H9 (cell line): ENCODE data around the gene ARPC4. TPM values are rescaled to one million over a fixed set of nuclear protein-coding genes. Genes with fewer than 3 reads are reported as not detected.

Source experiments
- DNase-seq: peaks from one replicate; pipeline ENCODE4 v3.0.0-alpha.2; 2017
- H2AFZ ChIP-seq: one replicate; pipeline ENCODE4 v1.6.1; 2013; ENCODE audit warnings: mild to moderate bottlenecking, low read length, control low read depth, moderate library complexity
- H2AK5ac ChIP-seq: 2 replicates; pipeline ENCODE4 v1.6.1; 2013; ENCODE audit warnings: low read length, control low read depth, mixed read lengths; ENCODE audit not compliant: insufficient read length
- H2BK120ac ChIP-seq: one replicate; pipeline ENCODE4 v1.6.1; 2013; ENCODE audit warnings: low read depth, mild to moderate bottlenecking, low read length, control low read depth, inconsistent platforms; ENCODE audit not compliant: poor library complexity, severe bottlenecking
- H2BK12ac ChIP-seq: 2 replicates; pipeline ENCODE4 v1.6.1; 2013; ENCODE audit warnings: low read length, control low read depth, mixed read lengths, low read depth; ENCODE audit not compliant: insufficient read length
- H2BK15ac ChIP-seq: 2 replicates; pipeline ENCODE4 v1.6.1; 2013; ENCODE audit warnings: low read depth, low read length, control low read depth
- H2BK20ac ChIP-seq: one replicate; pipeline ENCODE4 v1.6.1; 2013; ENCODE audit warnings: low read depth, mild to moderate bottlenecking, low read length, control low read depth, inconsistent platforms; ENCODE audit not compliant: poor library complexity, severe bottlenecking
- H2BK5ac ChIP-seq: 2 replicates; pipeline ENCODE4 v1.6.1; 2013; ENCODE audit warnings: low read length, control low read depth, mixed read lengths; ENCODE audit not compliant: insufficient read length
- H3K14ac ChIP-seq: 2 replicates; pipeline ENCODE4 v1.6.1; 2013; ENCODE audit warnings: low read length, control low read depth; ENCODE audit not compliant: insufficient read depth
- H3K18ac ChIP-seq: 2 replicates; pipeline ENCODE4 v1.6.1; 2013; ENCODE audit warnings: low read depth, mild to moderate bottlenecking, mixed read lengths, low read length, control low read depth; ENCODE audit not compliant: insufficient read length
- H3K23ac ChIP-seq: 2 replicates; pipeline ENCODE4 v1.6.1; 2013; ENCODE audit warnings: low read length, control low read depth, mixed read lengths, low read depth; ENCODE audit not compliant: insufficient read length
- H3K23me2 ChIP-seq: 2 replicates; pipeline ENCODE4 v1.6.1; 2013; ENCODE audit warnings: low read depth, mild to moderate bottlenecking, mixed read lengths, low read length, control low read depth; ENCODE audit not compliant: insufficient read length, poor library complexity, severe bottlenecking
- H3K27ac ChIP-seq: 2 replicates; pipeline ENCODE4 v1.5.1; 2013; ENCODE audit warnings: low read length, control low read depth, mixed read lengths, low read depth; ENCODE audit not compliant: insufficient read length
- H3K27me3 ChIP-seq: 2 replicates; pipeline ENCODE4 v1.6.1; 2013; ENCODE audit warnings: low read length, control low read depth, inconsistent platforms; ENCODE audit not compliant: insufficient read depth
- H3K4ac ChIP-seq: 2 replicates; pipeline ENCODE4 v1.6.1; 2013; ENCODE audit warnings: low read depth, mild to moderate bottlenecking, control low read depth, inconsistent platforms, low read length, moderate library complexity
- H3K4me1 ChIP-seq: 2 replicates; pipeline ENCODE4 v1.6.1; 2013; ENCODE audit warnings: low read length, control low read depth, inconsistent platforms; ENCODE audit not compliant: insufficient read depth
- H3K4me2 ChIP-seq: 2 replicates; pipeline ENCODE4 v1.6.1; 2013; ENCODE audit warnings: low read length, control low read depth, mixed read lengths; ENCODE audit not compliant: insufficient read length, insufficient read depth
- H3K56ac ChIP-seq: 2 replicates; pipeline ENCODE4 v1.6.1; 2013; ENCODE audit warnings: low read depth, mild to moderate bottlenecking, mixed read lengths, low read length, control low read depth; ENCODE audit not compliant: insufficient read length
- H3K79me1 ChIP-seq: 2 replicates; pipeline ENCODE4 v1.6.1; 2013; ENCODE audit warnings: low read depth, mild to moderate bottlenecking, moderate library complexity, low read length, control low read depth, inconsistent platforms; ENCODE audit not compliant: insufficient read depth, poor library complexity, severe bottlenecking
- H3K79me2 ChIP-seq: 2 replicates; pipeline ENCODE4 v1.6.1; 2013; ENCODE audit warnings: low read length, control low read depth, inconsistent platforms; ENCODE audit not compliant: insufficient read depth
- H3K9ac ChIP-seq: 2 replicates; pipeline ENCODE4 v1.6.1; 2013; ENCODE audit warnings: low read length, control low read depth, mixed read lengths; ENCODE audit not compliant: insufficient read length; ENCODE audit errors: extremely low read depth
- H3K9me3 ChIP-seq: one replicate; pipeline ENCODE4 v1.6.1; 2013; ENCODE audit warnings: low read depth, low read length, inconsistent platforms; ENCODE audit not compliant: control insufficient read depth
- H3T11ph ChIP-seq: one replicate; pipeline ENCODE4 v1.6.1; 2013; ENCODE audit warnings: mild to moderate bottlenecking, low read length, control low read depth, inconsistent platforms
- H4K20me1 ChIP-seq: one replicate; pipeline ENCODE4 v1.6.1; 2013; ENCODE audit not compliant: control insufficient read depth, insufficient read length, insufficient read depth
- H4K5ac ChIP-seq: 2 replicates; pipeline ENCODE4 v1.6.1; 2013; ENCODE audit warnings: low read depth, mild to moderate bottlenecking, mixed read lengths, low read length, control low read depth; ENCODE audit not compliant: insufficient read length
- H4K8ac ChIP-seq: replicated peaks from 2 replicates; pipeline ENCODE4 v1.6.1; 2013; ENCODE audit warnings: low read length, control low read depth, mixed read lengths, low read depth; ENCODE audit not compliant: insufficient read length
- H4K91ac ChIP-seq: 2 replicates; pipeline ENCODE4 v1.6.1; 2013; ENCODE audit warnings: low read depth, mild to moderate bottlenecking, moderate library complexity, mixed read lengths, low read length, control low read depth; ENCODE audit not compliant: insufficient read length
- H3K27ac Mint-ChIP-seq, 3 experiments: 2 replicates in 2 of 3; 3 replicates in 1 of 3; pipeline ENCODE4 v1.8.0; 2020 to 2021; ENCODE audit warnings: mixed read lengths in 3 of 3, mild to moderate bottlenecking in 1 of 3, moderate library complexity in 1 of 3
- H3K27me3 Mint-ChIP-seq: 2 replicates; pipeline ENCODE4 v1.8.0; 2021; ENCODE audit warnings: low read depth, mild to moderate bottlenecking, moderate library complexity, mixed read lengths
- H3K36me3 Mint-ChIP-seq, 3 experiments: 2 replicates in 2 of 3; 3 replicates in 1 of 3; pipeline ENCODE4 v1.8.0; 2020 to 2021; ENCODE audit warnings: low read depth in 3 of 3, mixed read lengths in 3 of 3; ENCODE audit not compliant: insufficient read depth in 1 of 3
- H3K4me1 Mint-ChIP-seq, 2 experiments: 2 replicates each; pipeline ENCODE4 v1.8.0; 2020; ENCODE audit warnings: mixed read lengths in 2 of 2
- H3K4me3 Mint-ChIP-seq, 2 experiments: 2 replicates in 1 of 2; 3 replicates in 1 of 2; pipeline ENCODE4 v1.8.0; 2020 to 2021; ENCODE audit warnings: mild to moderate bottlenecking in 2 of 2, mixed read lengths in 2 of 2, moderate library complexity in 1 of 2
- H3K9me3 Mint-ChIP-seq, 2 experiments: 2 replicates in 1 of 2; 3 replicates in 1 of 2; pipeline ENCODE4 v1.8.0; 2020; ENCODE audit warnings: mild to moderate bottlenecking in 2 of 2, mixed read lengths in 2 of 2, moderate library complexity in 1 of 2
- WGBS: extraction: QIAGEN DNeasy Blood & Tissue Kit; methylation state at CpG from one replicate; pipeline ENCODE4 v1.1.7; 2013; ENCODE audit warnings: missing lambda C conversion rate, low lambda C conversion rate, mixed read lengths; ENCODE audit not compliant: insufficient read length; ENCODE audit errors: extremely low coverage; 5-methylcytosine and 5-hydroxymethylcytosine counted together
- total RNA-seq: library from RNA; stranded (reverse); gene quantifications from 2 replicates; pipeline ENCODE4 v1.2.1, GENCODE V29; 2021
- TF ChIP-seq, protein P1 (sequence below): fragments of 200-600 bp; sonication (generic); conservative IDR thresholded peaks from 3 replicates; pipeline ENCODE4 v1.8.0; 2021; ENCODE audit warnings: antibody characterized with exemption, mild to moderate bottlenecking

Gene ARPC4
- total RNA-seq, 1 experiment from 2014 or later: 161 TPM

DNA sequence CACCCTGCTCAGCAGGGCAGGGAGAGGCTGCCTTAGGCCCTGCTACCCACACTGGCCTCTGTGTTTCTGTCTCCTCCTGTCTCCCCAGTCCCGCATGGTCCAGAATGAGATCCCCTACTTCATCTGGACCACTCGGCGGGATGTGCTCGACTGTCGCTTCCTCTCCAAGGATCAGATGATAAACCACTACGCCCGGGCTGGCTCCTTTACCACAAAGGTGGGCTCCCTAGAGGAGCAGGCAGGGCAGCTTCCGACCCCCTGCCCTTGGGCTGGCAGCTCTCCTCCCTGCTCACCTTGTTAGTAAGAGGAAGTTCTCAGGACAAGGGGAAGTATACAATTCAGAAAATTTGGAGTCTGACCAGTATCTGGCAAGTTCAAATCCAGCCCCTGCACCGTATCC lies 23.1 kb downstream of the ARPC4 start:
- Mint-ChIP-seq H3K27ac (no peak overlapping the region), H3K4me3 (no peak overlapping the region), H3K27me3 (peaks cover 14% of the 10 kb centered on the region), H3K36me3 (peaks cover 0 to 3% (median 0%) of the 10 kb centered on the region in 3 experiments; a peak in 1 of 7 replicates), H3K9me3 (no peaks in the 10 kb centered on the region), H3K4me1 (peaks cover 3 to 7% of the 10 kb centered on the region in 2 experiments)
- H3K4me2 ChIP-seq: no peak overlapping the region
- no peak overlapping the region for H3K9ac ChIP-seq
- no peaks in the 10 kb centered on the region for H3K79me1 ChIP-seq
- no peak overlapping the region; the same call in 1 of the 2 replicates for H3K14ac ChIP-seq
- H4K20me1 ChIP-seq: no peaks in the 10 kb centered on the region
- no peak overlapping the region for H4K5ac ChIP-seq
- H4K91ac ChIP-seq: no peak overlapping the region
- H3K23ac ChIP-seq: no peak overlapping the region
- DNase-seq: no peak
- no peak overlapping the region for H2BK5ac ChIP-seq
- WGBS: no CpG with 5 or more reads among the region's 9 CpGs
- no peak overlapping the region for H3K56ac ChIP-seq
- H3T11ph ChIP-seq: no peak overlapping the region
- H3K79me2 ChIP-seq: no peaks in the 10 kb centered on the region
- H3K4me1 ChIP-seq: no peaks in the 10 kb centered on the region
- no peak overlapping the region for H3K4ac ChIP-seq
- H4K8ac ChIP-seq: no peak overlapping the region
- H2BK12ac ChIP-seq: no peak overlapping the region
- no peaks in the 10 kb centered on the region for H3K9me3 ChIP-seq
- H3K27ac ChIP-seq: no peak overlapping the region
- no peak overlapping the region for H2AFZ ChIP-seq
- no peaks in the 10 kb centered on the region for H3K27me3 ChIP-seq
- H3K18ac ChIP-seq: no peak overlapping the region
- TF ChIP-seq, protein P1, sequence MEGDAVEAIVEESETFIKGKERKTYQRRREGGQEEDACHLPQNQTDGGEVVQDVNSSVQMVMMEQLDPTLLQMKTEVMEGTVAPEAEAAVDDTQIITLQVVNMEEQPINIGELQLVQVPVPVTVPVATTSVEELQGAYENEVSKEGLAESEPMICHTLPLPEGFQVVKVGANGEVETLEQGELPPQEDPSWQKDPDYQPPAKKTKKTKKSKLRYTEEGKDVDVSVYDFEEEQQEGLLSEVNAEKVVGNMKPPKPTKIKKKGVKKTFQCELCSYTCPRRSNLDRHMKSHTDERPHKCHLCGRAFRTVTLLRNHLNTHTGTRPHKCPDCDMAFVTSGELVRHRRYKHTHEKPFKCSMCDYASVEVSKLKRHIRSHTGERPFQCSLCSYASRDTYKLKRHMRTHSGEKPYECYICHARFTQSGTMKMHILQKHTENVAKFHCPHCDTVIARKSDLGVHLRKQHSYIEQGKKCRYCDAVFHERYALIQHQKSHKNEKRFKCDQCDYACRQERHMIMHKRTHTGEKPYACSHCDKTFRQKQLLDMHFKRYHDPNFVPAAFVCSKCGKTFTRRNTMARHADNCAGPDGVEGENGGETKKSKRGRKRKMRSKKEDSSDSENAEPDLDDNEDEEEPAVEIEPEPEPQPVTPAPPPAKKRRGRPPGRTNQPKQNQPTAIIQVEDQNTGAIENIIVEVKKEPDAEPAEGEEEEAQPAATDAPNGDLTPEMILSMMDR: no peak
- H3K23me2 ChIP-seq: no peaks in the 10 kb centered on the region
- no peak overlapping the region for H2BK120ac ChIP-seq
- H2BK15ac ChIP-seq: no peak overlapping the region
- no peak overlapping the region for H2BK20ac ChIP-seq
- H2AK5ac ChIP-seq: no peak overlapping the region
